Neural cell (in vitro differentiated cells): ENCODE data around the gene CMKLR1. TPM values are rescaled to one million over a fixed set of nuclear protein-coding genes. Genes with fewer than 3 reads are reported as not detected.

ENCODE experiments used
- H2AFZ ChIP-seq: fragments of 200-600, 300-800 bp; sonication (generic), shearing (Covaris generic); 2 replicates; pipeline ENCODE4 v1.6.0; 2014; ENCODE audit warnings: low read depth, mild to moderate bottlenecking, antibody characterized with exemption, low read length, moderate library complexity
- H3F3A ChIP-seq: fragments of 200-600 bp; shearing (Covaris generic); 2 replicates; pipeline ENCODE4 v1.6.1; 2016; ENCODE audit warnings: mild to moderate bottlenecking, moderate library complexity, mixed read lengths, antibody characterized with exemption, low read length; ENCODE audit not compliant: insufficient read depth, poor library complexity, severe bottlenecking
- H3K27ac ChIP-seq: fragments of 200-600, 300-800 bp; sonication (generic), shearing (Covaris generic); 2 replicates; pipeline ENCODE4 v1.5.1; 2014; ENCODE audit warnings: mild to moderate bottlenecking, low read length, moderate library complexity
- H3K27me3 ChIP-seq: fragments of 300-800, 200-600 bp; sonication (generic), shearing (Covaris generic); 2 replicates; pipeline ENCODE4 v1.6.0; 2014; ENCODE audit warnings: mild to moderate bottlenecking, low read depth, low read length, moderate library complexity; ENCODE audit not compliant: insufficient read depth
- H3K36me3 ChIP-seq: fragments of 300-800, 200-600 bp; sonication (generic), shearing (Covaris generic); 2 replicates; pipeline ENCODE4 v1.5.1; 2014; ENCODE audit warnings: mild to moderate bottlenecking, antibody characterized with exemption, low read length, moderate library complexity; ENCODE audit not compliant: insufficient read depth
- H3K4me2 ChIP-seq: fragments of 300-800, 200-600 bp; sonication (generic), shearing (Covaris generic); 2 replicates; pipeline ENCODE4 v1.6.0; 2014; ENCODE audit warnings: mild to moderate bottlenecking, low read length
- H3K4me3 ChIP-seq: fragments of 300-800, 200-600 bp; sonication (generic), shearing (Covaris generic); 2 replicates; pipeline ENCODE4 v1.5.1; 2014; ENCODE audit warnings: mild to moderate bottlenecking, low read length, moderate library complexity
- H3K79me2 ChIP-seq: fragments of 200-600 bp; shearing (Covaris generic); replicated peaks from 2 replicates; pipeline ENCODE4 v1.6.0; 2014; ENCODE audit warnings: mild to moderate bottlenecking, low read length, moderate library complexity; ENCODE audit not compliant: insufficient read depth
- H3K9ac ChIP-seq: fragments of 300-800, 200-600 bp; sonication (generic), shearing (Covaris generic); 2 replicates; pipeline ENCODE4 v1.6.1; 2016; ENCODE audit warnings: mild to moderate bottlenecking, low read length, mixed read lengths
- H3K9me2 ChIP-seq: fragments of 200-600 bp; shearing (Covaris generic); 2 replicates; pipeline ENCODE4 v1.6.1; 2016; ENCODE audit warnings: mild to moderate bottlenecking, low read length, mixed read lengths; ENCODE audit not compliant: insufficient read depth
- H3K9me3 ChIP-seq: fragments of 200-600, 300-800 bp; sonication (generic), shearing (Covaris generic); 2 replicates; pipeline ENCODE4 v1.6.1; 2016; ENCODE audit warnings: mild to moderate bottlenecking, mixed run types, low read length, moderate library complexity, mixed read lengths
- H4K20me1 ChIP-seq: fragments of 200-600 bp; shearing (Covaris generic); 2 replicates; pipeline ENCODE4 v1.6.1; 2016; ENCODE audit warnings: mild to moderate bottlenecking, mixed run types; ENCODE audit not compliant: insufficient read depth
- CTCF ChIP-seq: fragments of 450-650 bp; IDR thresholded peaks from 2 replicates; pipeline ENCODE4 v1.5.1; 2014; ENCODE audit warnings: antibody characterized with exemption, mild to moderate bottlenecking, moderate library complexity; ENCODE audit not compliant: poor library complexity, severe bottlenecking
- EP300 ChIP-seq: fragments of 450-650 bp; conservative IDR thresholded peaks from 2 replicates; pipeline ENCODE4 v1.6.1; 2014; ENCODE audit warnings: antibody characterized with exemption, mild to moderate bottlenecking, moderate library complexity; ENCODE audit not compliant: poor library complexity, severe bottlenecking
- EZH2 ChIP-seq: fragments of 200-600, 300-800 bp; shearing (Covaris generic), sonication (generic); IDR thresholded peaks from 2 replicates; pipeline ENCODE4 v1.6.1; 2014; ENCODE audit warnings: antibody characterized with exemption, low read length, borderline replicate concordance, mild to moderate bottlenecking; ENCODE audit not compliant: insufficient read depth, poor library complexity, severe bottlenecking
- MXI1 ChIP-seq: fragments of 450-650 bp; conservative IDR thresholded peaks from 2 replicates; pipeline ENCODE4 v1.6.1; 2014; ENCODE audit warnings: antibody characterized with exemption, mild to moderate bottlenecking; ENCODE audit not compliant: poor library complexity, severe bottlenecking
- POLR2AphosphoS5 ChIP-seq: IDR thresholded peaks from 2 replicates; pipeline ENCODE4 v1.6.1; 2012
- RAD21 ChIP-seq: fragments of 450-650 bp; conservative IDR thresholded peaks from 2 replicates; pipeline ENCODE4 v1.6.1; 2014; ENCODE audit warnings: antibody characterized with exemption, mild to moderate bottlenecking, moderate library complexity
- REST ChIP-seq: IDR thresholded peaks from 2 replicates; pipeline ENCODE4 v1.6.1; 2012; ENCODE audit warnings: borderline replicate concordance
- SMC3 ChIP-seq: fragments of 450-650 bp; conservative IDR thresholded peaks from 2 replicates; pipeline ENCODE4 v1.6.1; 2014; ENCODE audit warnings: antibody characterized with exemption, mild to moderate bottlenecking, moderate library complexity; ENCODE audit not compliant: poor library complexity
- TAF1 ChIP-seq: IDR thresholded peaks from 2 replicates; pipeline ENCODE4 v1.6.1; 2012; ENCODE audit warnings: low read depth
- polyA plus RNA-seq: library from polyadenylated mRNA; depleted of rRNA; stranded (reverse); fragments of >200 nt; gene quantifications from 2 replicates; pipeline ENCODE4 v1.2.3, GENCODE V29; 2014

Gene CMKLR1
- polyA plus RNA-seq, 1 donor from 2014 or later: 0.06 TPM

GRCh38 chr12:108379823-108380222 is 40.7 kb upstream of the CMKLR1 start:
- TF ChIP-seq EZH2: no peak
- TF ChIP-seq RAD21: no peak
- no peak for TF ChIP-seq REST
- no peak for TF ChIP-seq POLR2AphosphoS5
- no peak for TF ChIP-seq MXI1
- no peak for TF ChIP-seq CTCF
- no peak for TF ChIP-seq EP300
- no peak for TF ChIP-seq TAF1
- TF ChIP-seq SMC3: no peak
- Histone ChIP-seq H3K4me2 (no peak overlapping the region), H3F3A (no peaks in the 10 kb centered on the region), H3K27ac (no peak overlapping the region), H3K4me3 (no peak overlapping the region), H3K79me2 (no peaks in the 10 kb centered on the region), H2AFZ (no peak overlapping the region), H3K9ac (no peak overlapping the region), H3K27me3 (no peaks in the 10 kb centered on the region), H4K20me1 (no peaks in the 10 kb centered on the region), H3K9me2 (no peaks in the 10 kb centered on the region), H3K9me3 (peaks cover 4% of the 10 kb centered on the region), H3K36me3 (no peaks in the 10 kb centered on the region)

GRCh38 chr12:108378926-108379325 is 39.8 kb upstream of the CMKLR1 start:
- Histone ChIP-seq H3K4me2 (no peak overlapping the region), H3F3A (no peaks in the 10 kb centered on the region), H3K27me3 (no peaks in the 10 kb centered on the region), H4K20me1 (no peaks in the 10 kb centered on the region), H2AFZ (no peak overlapping the region), H3K9me3 (peaks cover 10% of the 10 kb centered on the region), H3K79me2 (no peaks in the 10 kb centered on the region), H3K36me3 (no peaks in the 10 kb centered on the region), H3K9me2 (no peaks in the 10 kb centered on the region), H3K4me3 (no peak overlapping the region), H3K27ac (no peak overlapping the region), H3K9ac (no peak overlapping the region)
- TF ChIP-seq EZH2 (no peak), EP300 (no peak), CTCF (no peak), POLR2AphosphoS5 (no peak), RAD21 (no peak), SMC3 (no peak), MXI1 (no peak), TAF1 (no peak), REST (no peak)
